ENCODE results near the gene TCF7L2.

DNA sequence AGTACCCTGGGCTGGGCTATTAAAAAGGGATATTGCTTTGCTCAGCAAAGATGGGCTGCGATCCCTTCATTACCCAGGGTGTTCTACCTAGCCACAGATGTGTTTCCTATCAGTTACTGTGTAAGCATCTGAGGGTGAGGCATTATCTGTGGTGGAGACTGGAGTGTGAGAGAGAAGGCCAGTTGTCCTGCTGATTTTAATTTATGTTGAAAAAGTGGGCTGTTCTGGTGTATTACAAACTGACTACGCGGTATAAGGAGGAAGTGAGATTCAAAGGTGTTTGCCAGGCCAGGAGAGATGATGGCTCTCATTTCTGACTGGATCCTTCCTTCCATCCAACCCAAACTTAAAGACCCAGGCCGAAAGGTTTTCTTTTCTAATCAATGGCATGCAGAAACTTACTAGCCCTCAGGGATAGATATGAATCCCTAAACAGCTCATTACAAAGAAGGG, 7.6 kb downstream of the TCF7L2 start:
- TF ChIP-seq, protein P1, sequence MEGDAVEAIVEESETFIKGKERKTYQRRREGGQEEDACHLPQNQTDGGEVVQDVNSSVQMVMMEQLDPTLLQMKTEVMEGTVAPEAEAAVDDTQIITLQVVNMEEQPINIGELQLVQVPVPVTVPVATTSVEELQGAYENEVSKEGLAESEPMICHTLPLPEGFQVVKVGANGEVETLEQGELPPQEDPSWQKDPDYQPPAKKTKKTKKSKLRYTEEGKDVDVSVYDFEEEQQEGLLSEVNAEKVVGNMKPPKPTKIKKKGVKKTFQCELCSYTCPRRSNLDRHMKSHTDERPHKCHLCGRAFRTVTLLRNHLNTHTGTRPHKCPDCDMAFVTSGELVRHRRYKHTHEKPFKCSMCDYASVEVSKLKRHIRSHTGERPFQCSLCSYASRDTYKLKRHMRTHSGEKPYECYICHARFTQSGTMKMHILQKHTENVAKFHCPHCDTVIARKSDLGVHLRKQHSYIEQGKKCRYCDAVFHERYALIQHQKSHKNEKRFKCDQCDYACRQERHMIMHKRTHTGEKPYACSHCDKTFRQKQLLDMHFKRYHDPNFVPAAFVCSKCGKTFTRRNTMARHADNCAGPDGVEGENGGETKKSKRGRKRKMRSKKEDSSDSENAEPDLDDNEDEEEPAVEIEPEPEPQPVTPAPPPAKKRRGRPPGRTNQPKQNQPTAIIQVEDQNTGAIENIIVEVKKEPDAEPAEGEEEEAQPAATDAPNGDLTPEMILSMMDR (IDR thresholded peaks at IDR 0.05; ENCODE audit: insufficient read depth, low read length, poor library complexity, severe bottlenecking): no peak
- TF ChIP-seq EZH2phosphoT487 (conservative IDR thresholded peaks at IDR 0.05; ENCODE audit: low read length): no peak

Data from SU-DHL-6 (cell line).